ENCODE data around the gene ACOT12. TPM values are rescaled to one million over a fixed set of nuclear protein-coding genes. Genes with fewer than 3 reads are reported as not detected.

Gene ACOT12
- total RNA-seq, 1 donor from 2014 or later = not detected

DNA sequence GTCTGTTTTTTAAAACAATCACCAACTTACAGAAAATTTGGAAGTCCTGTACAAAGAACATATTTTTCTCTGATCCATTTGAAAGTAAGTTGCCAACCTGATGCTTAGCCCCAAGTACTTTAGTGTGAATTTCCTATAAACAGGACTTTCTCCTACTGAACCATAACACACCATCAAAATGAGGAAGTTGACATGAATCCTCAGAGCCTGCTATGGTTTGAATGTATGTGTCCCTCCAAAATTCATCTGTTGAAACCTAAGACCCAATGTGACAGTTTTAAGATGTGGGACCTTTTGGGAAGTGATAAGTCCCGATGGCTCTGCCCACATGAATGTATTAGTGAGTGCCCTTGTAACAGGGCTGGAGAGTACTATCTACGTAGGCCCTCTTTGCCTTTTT, 6.4 kb upstream of the ACOT12 start:
- DNase-seq (ENCODE audit: low read depth in 2 of 2) = no peak

DNA sequence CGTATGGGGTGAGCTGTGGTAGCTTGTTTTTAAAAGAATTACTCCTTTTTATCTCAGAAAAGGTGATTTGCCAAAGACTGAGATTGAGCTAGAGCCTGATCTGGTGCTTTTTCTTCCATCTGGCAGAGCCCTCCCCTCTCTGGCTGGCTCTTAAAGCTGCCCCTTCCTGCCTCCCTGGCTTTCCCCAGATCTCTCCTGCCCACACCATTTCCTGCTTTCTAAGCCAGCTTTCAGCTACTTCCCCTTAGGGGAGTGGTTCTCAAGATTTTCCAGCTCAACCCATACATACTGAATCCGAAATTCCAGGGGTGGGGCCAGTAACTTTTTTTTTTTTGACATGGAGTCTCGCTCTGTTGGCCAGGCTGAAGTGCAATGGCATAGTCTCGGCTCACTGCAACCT, 4.8 kb upstream of the ACOT12 start:
- DNase-seq (ENCODE audit: low read depth in 2 of 2) = no peak

DNA sequence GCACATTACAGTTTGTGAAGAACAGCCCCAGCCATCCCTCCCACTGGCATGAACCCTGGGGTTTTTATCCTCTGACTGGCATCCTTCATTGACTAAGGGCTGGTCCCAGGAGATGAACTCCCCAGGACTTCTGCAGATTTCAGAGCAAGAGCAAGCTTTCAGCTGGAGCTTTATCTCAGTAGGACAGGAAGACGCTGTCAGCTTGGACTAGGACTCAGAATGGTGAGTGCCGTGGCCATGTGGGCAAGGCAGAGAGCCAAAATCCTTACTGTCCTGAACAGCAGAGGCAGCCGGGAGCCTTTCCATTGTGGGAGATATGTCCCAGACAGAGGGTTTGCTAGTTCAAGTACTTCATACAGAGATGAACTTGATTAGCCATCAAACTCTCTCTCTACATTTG, 3.2 kb upstream of the ACOT12 start:
- DNase-seq (ENCODE audit: low read depth in 2 of 2) = peak in 1 of 2 donors; percentile 17

DNA sequence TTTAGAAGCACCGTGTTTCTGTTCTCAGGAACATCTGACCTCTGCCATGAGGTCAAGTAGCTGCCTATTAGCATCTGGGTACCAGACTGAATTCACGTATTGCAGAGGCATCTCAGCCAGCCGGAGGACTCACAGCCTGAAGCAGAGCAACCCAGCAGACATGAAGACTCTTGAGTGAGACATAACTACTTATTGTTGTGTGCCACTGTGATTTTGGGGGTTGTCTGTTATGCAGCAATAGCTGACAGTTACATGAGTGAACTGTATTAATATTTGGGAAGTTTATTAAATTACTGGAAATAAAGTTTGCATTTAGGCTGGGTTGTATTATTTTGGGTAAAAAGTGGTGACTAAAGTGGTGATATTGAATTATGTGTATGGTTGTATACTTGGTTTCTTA, 1.3 kb upstream of the ACOT12 start:
- DNase-seq (ENCODE audit: low read depth in 2 of 2) = no peak

DNA sequence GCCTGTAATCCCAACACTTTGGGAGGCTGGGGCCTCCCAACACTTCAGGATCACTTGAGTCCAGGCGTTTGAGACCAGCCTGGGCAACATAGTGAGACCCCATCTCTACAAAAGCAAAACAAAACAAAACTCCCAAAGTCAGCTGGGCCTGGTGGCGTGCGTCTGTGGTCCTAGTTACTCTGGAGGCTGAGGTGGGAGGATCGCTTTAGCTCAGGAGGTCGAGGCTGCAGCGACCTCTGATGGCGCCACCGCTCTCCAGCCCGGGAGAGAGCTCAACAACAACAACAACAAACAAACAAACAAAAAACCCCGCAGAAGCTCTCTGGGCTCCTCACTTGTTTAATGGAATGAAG, 528 bp downstream of the ACOT12 start:
- no peak for DNase-seq (ENCODE audit: low read depth in 2 of 2)

DNA sequence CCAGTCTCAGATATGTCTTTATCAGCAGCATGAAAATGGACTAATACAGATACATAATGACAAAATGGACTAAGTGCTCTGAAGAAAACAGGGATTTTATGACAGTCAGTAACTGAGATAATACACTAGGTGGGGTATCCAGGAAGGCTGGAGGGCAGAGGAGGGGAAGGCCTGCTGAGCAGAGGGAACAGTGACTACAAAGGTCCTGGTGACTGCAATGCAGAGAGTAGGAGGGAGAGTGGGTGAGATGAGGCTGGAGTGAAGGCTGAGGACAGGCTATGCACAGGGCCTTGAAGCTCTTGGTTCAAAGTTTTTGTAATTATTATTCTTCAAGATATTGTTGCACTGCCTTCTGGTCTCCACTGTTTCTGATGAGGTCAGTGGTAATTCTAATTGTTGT, 4.9 kb downstream of the ACOT12 start:
- DNase-seq (ENCODE audit: low read depth in 2 of 2) = no peak

DNA sequence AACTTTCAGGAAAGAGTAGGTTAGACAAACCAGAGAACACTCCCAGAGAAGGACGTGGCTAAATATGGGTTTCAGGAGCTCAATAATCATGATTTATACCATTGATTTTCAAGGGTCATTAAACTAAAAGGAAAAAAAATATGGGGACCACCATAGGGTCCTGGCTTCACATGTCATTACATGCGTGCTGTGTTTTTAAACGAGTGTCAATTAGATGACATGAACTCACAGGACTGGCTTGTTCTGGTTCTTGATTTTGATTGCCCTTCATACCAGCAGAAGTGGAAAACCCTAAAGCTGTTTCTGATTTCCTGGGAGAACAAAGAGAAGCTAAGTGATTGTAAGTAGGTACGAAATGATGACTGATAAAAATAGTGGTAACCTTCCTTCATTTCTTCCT, 5.8 kb downstream of the ACOT12 start:
- no peak for DNase-seq (ENCODE audit: low read depth in 2 of 2)

DNA sequence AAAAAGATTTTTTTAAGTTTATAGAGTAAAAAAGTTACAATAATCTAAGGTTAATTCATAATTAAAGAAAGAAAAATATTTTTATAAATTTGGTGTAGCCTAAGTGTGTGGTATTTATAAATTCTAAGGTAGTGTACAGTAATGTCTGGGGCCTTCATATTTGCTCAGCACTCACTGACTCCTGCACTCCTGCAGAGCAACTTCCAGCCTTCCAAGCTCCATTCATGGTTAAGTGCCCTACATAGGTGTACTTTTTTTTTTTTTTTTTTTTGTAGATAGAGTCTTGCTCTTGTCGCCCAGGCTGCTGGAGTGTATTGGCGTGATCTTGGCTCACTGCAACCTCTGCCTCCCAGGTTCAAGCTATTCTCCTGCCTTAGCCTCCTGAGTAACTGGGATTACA, 10.1 kb downstream of the ACOT12 start:
- DNase-seq (ENCODE audit: low read depth in 2 of 2) = no peak

DNA sequence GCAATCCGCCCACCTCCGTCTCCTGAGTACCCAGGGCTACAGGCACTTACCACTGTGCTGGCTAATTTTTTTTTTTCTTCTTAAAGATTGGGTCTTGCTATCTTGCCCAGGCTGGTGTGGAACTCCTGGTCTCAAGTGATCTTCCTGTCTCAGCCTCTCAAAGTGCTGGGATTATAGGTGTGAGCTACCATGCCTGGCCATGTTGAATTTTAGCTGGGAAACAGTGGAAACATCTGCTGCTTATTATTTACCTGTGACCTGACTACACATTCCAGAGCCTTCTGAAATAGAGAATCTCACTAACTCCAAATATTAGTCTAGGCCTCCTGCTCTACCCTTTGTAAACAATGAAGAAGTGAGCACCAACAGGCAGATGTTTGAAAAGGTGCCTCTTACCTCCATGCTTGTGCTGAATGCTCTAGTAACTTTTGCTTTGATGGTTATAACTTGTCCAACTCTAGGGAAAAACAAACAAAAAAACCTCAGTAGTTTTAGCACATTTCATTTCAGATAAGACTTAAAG, 22.5 kb downstream of the ACOT12 start:
- no peak for DNase-seq (ENCODE audit: low read depth in 2 of 2)

DNA sequence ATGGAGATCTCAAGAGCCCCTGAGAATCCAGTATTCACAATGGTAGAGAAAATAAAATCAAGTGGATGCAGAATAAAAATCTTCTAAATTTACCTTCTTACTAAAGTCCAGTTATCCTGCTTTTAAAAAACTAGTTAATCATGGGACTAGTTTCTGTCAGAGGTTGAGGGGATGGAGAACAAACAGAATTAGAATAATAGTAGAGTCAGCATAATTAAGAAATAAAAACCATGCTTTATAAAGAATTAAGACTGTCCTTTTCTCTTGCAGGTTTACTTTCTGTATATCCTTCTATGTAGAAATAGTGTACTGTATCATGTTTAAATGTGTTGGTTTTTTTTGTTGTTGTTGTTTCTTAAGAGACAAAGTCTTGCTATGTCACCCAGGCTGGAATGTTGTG, 23.0 kb downstream of the ACOT12 start:
- no peak for DNase-seq (ENCODE audit: low read depth in 2 of 2)

DNA sequence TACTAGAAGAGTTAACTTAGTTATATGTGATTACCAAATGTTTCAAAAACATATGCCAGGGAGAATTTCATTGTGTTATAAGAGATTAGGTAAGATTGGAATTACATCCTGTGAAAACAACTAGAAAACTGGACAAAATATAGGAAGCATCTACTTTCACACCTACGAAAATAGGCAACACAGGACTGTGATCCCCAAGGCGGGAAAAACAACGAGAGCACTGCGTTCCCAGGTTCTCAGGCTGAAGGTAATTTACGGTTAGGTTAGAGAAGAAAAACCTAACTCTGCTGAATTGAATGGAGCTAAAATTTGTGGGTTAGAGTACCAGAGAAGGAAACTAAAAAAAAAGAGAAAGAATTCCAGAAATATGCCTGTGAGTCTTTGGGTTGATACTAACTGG, 28.4 kb downstream of the ACOT12 start:
- no peak for DNase-seq (ENCODE audit: low read depth in 2 of 2)

DNA sequence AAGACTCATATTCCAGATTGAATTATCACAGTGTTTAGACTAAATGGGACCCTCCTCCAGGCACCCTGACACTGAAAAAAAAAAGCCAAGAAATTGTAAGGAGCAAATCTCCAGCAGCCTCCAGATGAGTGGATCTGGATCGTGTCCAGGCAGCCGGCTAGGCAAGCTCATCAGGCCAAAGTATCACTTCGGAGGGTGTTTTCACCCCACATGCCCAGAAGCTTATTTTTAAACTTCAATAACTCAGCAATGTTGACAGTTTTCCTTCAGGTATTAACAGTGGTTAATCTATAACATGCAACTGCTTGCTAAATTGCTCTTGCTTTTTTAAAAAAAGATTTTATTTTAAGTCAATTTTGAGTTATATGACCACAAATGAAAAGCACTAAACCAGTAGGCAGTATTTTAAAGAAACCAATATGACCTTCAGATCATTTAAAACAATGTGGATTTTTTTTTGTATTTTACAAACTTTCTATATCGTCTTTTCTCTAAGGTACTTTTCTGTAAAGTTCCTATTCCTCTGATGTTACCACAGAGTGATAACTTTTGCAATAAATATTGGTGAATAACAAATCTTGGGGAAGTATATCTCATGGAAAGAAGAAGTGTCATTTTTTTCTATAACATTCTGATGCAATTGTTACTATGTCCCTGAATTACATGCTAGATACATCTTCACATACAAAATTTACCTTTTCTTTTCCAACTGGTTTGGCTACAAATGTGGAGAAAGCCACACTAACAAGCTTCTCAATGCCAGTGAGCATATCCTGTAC, 30.7 kb downstream of the ACOT12 start:
- no peak for DNase-seq (ENCODE audit: low read depth in 2 of 2)

DNA sequence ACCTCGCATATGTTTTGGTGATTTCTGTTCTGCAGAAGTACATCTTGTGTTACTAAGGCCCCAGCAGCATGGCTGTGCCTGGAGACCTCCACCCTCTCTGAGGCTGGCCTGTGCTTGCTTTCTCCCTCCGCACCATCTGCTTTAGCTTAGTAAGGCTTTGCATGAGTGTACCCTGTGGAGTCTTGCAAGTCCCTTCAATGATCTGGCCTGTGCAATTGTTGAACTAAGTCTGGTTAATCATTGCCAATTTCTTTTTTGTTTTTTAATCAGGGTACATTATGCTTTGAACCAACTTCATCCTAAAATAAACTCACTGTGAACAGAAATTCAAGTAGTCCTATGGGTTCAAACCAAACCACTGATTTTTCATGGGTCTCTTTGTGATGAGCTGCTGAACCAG, 32.3 kb downstream of the ACOT12 start:
- DNase-seq (ENCODE audit: low read depth in 2 of 2) = no peak

DNA sequence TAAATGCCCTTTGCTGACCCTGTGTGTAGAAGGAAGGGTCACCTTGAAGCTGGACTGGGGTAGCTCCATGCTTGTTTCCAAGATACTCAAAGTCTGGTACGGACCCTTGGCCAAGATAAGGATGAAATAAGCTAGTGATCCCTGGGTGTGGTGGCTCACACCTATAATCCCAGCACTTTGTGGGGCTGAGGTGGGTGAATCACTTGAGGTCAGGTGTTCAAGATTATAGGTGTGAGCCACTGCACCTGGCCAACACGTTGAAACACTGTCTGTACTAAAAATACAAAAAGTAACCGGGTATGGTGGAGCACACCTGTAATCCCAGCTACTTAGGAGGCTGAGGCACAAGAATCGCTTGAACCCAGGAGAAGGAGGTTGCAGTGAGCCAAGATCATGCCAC, 33.3 kb downstream of the ACOT12 start:
- no peak for DNase-seq (ENCODE audit: low read depth in 2 of 2)

DNA sequence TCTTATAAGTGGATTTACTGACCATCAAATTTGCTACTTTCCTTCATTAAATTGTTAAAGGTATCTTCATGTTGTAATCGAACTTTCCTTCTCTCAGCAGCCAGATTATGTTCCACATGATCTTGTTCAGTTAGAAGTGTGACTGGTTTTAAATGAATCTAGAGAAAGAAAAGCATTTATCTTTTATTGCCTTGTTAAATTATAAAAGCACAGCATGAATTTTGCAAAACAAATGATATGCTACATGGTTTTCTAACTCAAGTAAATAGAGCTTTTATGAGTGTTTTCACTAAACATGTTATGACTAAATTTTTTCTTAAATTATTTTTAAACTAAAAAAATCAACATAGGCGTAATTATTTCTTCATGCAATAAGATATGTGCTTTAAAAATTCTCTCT, 34.1 kb downstream of the ACOT12 start:
- DNase-seq (ENCODE audit: low read depth in 2 of 2) = no peak

DNA sequence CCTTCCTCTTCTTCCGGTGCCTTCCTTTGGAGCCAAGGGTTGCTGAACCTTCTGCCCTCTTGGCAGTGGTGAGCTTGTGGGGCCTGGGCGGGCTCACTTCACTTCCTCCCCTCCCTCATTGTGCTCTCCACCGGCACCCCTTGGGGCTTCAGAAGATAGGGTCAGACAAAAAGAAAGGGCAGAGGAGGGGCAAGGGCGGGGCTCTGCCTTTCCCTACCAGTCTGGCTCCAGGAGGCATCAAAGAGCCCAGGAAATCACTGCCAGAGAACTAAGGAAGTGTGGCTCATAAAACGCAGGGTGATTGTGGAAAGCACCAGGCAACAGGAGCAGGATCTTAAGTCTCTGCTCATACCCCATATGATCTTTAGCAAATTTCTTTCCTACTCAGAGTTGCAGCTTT, 34.8 kb downstream of the ACOT12 start:
- no peak for DNase-seq (ENCODE audit: low read depth in 2 of 2)

DNA sequence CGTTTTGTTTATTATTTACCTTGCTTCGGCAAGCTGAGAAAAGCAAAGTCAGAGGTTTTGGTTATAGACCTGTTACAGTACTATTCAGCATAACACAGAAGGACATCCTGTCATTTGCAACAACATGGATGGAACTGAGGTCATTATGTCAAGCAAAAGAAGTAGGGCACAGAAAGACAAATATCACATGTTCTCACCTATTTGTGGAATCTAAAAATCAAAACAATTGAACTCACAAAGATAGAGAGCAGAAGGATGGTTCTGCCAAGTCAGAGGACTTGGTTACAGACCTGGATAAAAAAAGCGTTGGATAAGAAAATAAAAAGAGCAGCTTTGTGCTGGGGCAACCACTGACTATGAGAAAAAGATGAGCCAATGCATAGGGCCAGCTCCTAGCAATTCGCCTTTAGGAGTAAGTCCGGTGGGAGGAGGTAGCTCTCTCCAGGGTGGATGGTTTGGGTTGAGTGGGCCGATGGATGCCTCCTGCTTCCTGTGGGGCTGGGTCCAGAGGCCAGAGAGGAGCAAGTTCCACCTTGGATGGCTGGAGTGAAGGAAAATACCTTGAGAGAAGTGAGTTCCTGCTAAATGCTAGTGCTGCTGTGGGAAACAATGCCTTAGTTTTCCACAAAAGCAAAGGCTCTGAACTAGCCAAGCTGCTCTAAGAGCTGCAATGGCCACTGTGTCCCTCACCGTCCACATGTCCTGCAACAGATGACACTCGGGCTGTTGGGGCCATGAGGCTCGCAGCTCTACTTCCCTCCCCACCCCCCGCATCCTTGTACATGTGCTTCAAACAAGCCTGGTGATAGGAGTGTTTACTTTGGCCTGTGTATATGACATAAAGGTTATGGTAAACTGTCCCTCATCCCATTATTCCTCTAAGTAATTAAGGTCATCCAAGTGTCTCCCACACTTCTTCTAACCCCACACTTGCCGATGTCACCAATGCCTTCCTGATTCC, 38.4 kb downstream of the ACOT12 start:
- no peak for DNase-seq (ENCODE audit: low read depth in 2 of 2)

DNA sequence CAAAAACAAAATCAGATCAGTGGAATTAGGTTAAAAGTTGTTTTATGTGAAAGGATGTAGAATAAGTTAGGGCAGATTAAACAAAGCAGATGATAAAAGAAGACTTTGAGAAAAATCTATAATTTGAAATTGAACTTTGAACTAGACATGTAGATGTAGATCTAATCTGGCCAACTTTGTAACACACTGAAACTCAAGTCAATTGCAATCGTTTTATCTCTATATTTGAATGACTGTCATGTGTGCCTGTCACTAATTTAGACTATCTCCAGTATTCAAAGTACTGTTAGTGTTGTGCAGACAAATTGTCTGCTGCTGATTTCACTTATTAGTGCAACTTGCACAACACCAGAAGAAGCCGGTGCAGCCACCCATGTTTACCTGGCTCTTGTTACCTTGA, 39.8 kb downstream of the ACOT12 start:
- DNase-seq (ENCODE audit: low read depth in 2 of 2) = no peak

DNA sequence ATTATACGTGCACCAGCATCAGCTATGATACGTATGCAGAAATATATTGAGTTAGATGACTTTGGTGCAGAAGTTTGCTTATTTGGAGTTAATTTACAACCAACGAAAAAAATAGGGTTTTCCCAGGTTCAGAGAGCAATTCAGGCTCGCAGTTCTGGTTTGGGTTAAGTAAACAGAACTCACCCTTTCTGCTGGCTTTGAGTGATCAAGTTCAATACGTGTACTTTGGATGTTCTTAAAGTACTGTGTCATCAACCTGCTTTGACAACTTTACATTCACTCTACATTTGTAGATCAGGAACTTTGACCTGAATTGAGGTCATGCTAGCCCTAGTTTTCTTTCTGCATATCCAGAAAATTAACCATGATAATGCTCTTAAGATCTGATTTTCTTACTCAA, 40.7 kb downstream of the ACOT12 start:
- no peak for DNase-seq (ENCODE audit: low read depth in 2 of 2)

DNA sequence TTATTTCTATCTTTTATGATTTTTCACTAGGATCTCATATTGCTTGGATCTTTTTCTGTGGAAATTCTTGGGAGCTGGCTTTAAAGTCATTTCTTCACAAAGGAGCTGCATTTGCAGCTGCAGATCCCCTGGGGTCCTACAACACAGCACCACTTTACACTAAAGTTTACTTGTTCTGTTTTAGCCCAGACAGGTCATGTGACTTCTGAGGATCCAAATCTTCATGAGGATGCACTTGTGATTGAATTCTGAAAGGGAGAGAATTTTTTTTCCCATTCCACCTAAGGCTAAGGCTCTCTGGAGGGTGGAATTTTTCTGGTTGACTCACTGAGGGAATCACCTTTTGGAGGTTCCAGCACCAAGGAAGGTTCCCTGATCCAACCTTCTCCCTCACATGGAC, 43.4 kb downstream of the ACOT12 start:
- no peak for DNase-seq (ENCODE audit: low read depth in 2 of 2)

DNA sequence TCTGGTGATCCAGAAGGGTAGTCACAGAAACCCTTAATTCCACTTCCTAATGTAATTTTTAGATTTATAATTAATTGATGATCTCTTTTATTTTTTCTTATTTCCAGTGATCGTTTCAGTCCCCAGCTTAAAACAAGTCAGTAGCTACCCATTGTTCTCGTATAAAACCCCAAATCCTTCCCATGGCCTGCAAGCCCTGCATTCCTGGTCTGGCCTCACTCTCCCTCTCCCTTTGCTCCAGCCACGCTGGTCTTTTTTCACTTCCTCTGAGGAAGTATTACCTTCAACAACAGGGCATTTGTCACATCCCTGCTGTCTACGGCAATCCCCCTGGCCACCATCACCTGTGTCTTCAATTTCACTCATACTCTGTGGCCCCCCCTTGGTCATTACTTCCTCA, 44.8 kb downstream of the ACOT12 start:
- no peak for DNase-seq (ENCODE audit: low read depth in 2 of 2)

DNA sequence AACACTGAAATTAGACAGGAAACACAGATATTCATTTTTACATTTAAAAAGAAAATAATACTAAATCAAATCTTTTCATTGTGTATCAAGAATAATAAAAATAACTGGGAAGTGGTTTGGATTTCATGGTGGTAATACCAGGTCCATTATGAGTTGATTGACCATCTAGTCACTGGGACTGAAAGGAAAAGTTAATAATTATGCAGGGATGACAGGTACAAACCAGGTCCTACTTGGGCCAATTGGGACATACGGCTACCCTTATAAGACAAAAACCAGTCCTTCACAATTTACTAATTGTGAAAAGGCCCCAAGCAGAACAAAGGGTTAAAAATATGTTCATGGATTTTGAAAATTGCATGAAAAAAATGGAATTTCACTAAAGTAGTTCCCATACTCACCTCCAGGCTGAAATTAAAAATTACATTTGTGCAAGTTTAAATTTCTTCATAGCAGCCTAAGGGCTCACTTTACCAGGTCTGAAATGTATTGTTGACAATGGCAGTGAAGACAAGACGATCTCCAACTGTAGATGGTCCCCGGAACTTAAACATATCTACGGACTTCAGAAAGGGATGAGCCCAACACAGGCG, 48.4 kb downstream of the ACOT12 start:
- no peak for DNase-seq (ENCODE audit: low read depth in 2 of 2)

Measured in dermis microvascular lymphatic vessel endothelial cell (primary cell).